ENCODE data around the gene IGLL1.

Gene IGLL1

GRCh38 chr22:23526596-23527316 is 53.3 kb downstream of the IGLL1 start:
- DNase-seq, result no peak

GRCh38 chr22:23525510-23525909 is 54.6 kb downstream of the IGLL1 start:
- DNase-seq, result no peak

GRCh38 chr22:23524226-23524625 is 55.9 kb downstream of the IGLL1 start:
- DNase-seq, result no peak

- DNase-seq, result no peak
These were observed 56.4 kb downstream of the IGLL1 start for GRCh38 chr22:23523713-23524112.

Data from activated CD4-positive, CD25-positive, alpha-beta regulatory T cell treated with anti-CD3 and anti-CD28 coated beads, Interleukin-2, amount 50 U/mL, for 72 hours (primary cell).